ENCODE results near the gene SEMA5A.

SEMA5A gene

GRCh38 chr5:9009931-9010651 is 535.8 kb downstream of the SEMA5A start:
- Mint-ChIP-seq H3K9me3 (peaks cover 42% of the 10 kb centered on the region), H3K36me3 (ENCODE audit: low read depth) (no peaks in the 10 kb centered on the region), H3K4me1 (ENCODE audit: low read depth) (peaks cover 2% of the 10 kb centered on the region), H3K4me3 (no peak overlapping the region), H3K27ac (no peak overlapping the region), H3K27me3 (no peaks in the 10 kb centered on the region)
- intact Hi-C loops (cut with micrococcal nuclease), result no loop called here

- Mint-ChIP-seq H3K4me1 (ENCODE audit: low read depth) (no peaks in the 10 kb centered on the region), H3K36me3 (ENCODE audit: low read depth) (no peaks in the 10 kb centered on the region), H3K27me3 (no peaks in the 10 kb centered on the region), H3K4me3 (no peak overlapping the region), H3K9me3 (no peaks in the 10 kb centered on the region), H3K27ac (no peak overlapping the region)
- intact Hi-C loops (cut with micrococcal nuclease), result no loop called here
Measured at GRCh38 chr5:8997542-8998070, 548.3 kb downstream of the SEMA5A start.

- Mint-ChIP-seq H3K27me3 (no peaks in the 10 kb centered on the region), H3K36me3 (ENCODE audit: low read depth) (no peaks in the 10 kb centered on the region), H3K27ac (no peak overlapping the region), H3K4me1 (ENCODE audit: low read depth) (no peaks in the 10 kb centered on the region), H3K9me3 (peaks cover 7% of the 10 kb centered on the region), H3K4me3 (no peak overlapping the region)
- intact Hi-C loops (cut with micrococcal nuclease), result no loop called here
Measured at GRCh38 chr5:8993031-8993430, 552.8 kb downstream of the SEMA5A start.

Measured in dendritic cell treated with granulocyte-macrophage colony-stimulating factor and Interleukin-4, amounts not matched to agents 40 ng/mL and 50 ng/mL, for 4 days (primary cell).